Heart right ventricle (tissue), 16 donors: ENCODE data around the gene DGKQ. TPM values are rescaled to one million over a fixed set of nuclear protein-coding genes. Genes with fewer than 3 reads are reported as not detected.

ENCODE experiments used
- ATAC-seq, 8 donors: fragments of 200-7000 bp; cut with Tn5 transposase; one replicate each; pipeline ENCODE4 v1.9.1; 2020; ENCODE audit warnings: mild to moderate bottlenecking in 8 of 8, moderate library complexity in 8 of 8, moderate number of reproducible peaks in 1 of 8
- DNase-seq, 2 donors: peaks; one replicate each; pipeline ENCODE4 v3.0.0-alpha.2; 2020
- H3K27ac ChIP-seq, 10 donors: fragments of 200-600 bp; sonication (generic) in 2 of 10; one replicate each; pipeline versions ENCODE4 v1.5.0 to v1.8.0; 2020 to 2022; ENCODE audit warnings: mild to moderate bottlenecking in 3 of 10
- H3K27me3 ChIP-seq, 7 donors: fragments of 200-600 bp; one replicate each; pipeline ENCODE4 v1.8.0; 2021 to 2022; ENCODE audit warnings: mild to moderate bottlenecking in 2 of 7
- H3K36me3 ChIP-seq, 9 donors: fragments of 200-600 bp; sonication (generic) in 1 of 9; one replicate each; pipeline versions ENCODE4 v1.5.0 to v1.8.0; 2020 to 2022; ENCODE audit warnings: mild to moderate bottlenecking in 2 of 9
- H3K4me1 ChIP-seq, 9 donors: fragments of 200-600 bp; sonication (generic) in 1 of 9; one replicate each; pipeline versions ENCODE4 v1.5.0 to v1.8.0; 2020 to 2022; ENCODE audit warnings: mild to moderate bottlenecking in 4 of 9
- H3K4me3 ChIP-seq, 10 donors: fragments of 200-600 bp; sonication (generic) in 2 of 10; one replicate each; pipeline versions ENCODE4 v1.5.0 to v1.8.0; 2020 to 2022; ENCODE audit warnings: mild to moderate bottlenecking in 7 of 10, moderate library complexity in 2 of 10
- H3K9me3 ChIP-seq, 11 donors: fragments of 200-600 bp in 10 of 11; sonication (generic) in 2 of 11; one replicate each; pipeline versions ENCODE4 v1.5.0 to v1.8.0; 2013 to 2022; ENCODE audit warnings: mild to moderate bottlenecking in 2 of 11, control low read depth in 1 of 11, moderate library complexity in 1 of 11
- CTCF ChIP-seq, 9 donors: fragments of 200-600 bp; sonication (generic) in 2 of 9; IDR thresholded peaks; one replicate each; pipeline versions ENCODE4 v1.5.0 to v1.8.0; 2021 to 2022; ENCODE audit warnings: antibody characterized with exemption in 9 of 9, mild to moderate bottlenecking in 5 of 9, moderate library complexity in 1 of 9
- WGBS, 2 donors: extraction: QIAGEN DNeasy Blood & Tissue Kit; methylation state at CpG; one replicate each; pipeline ENCODE4 v1.1.7; 2013; ENCODE audit warnings: inconsistent platforms in 1 of 2; 5-methylcytosine and 5-hydroxymethylcytosine counted together
- intact Hi-C, 10 donors: fragments of 100-400 bp; cut with DNase I; formaldehyde crosslinking; loops; one replicate each; pipeline versions ENCODE4 v1.11.1 to v1.14.2; 2022
- polyA plus RNA-seq, 2 donors: library from polyadenylated mRNA; stranded (reverse); fragments of 200-250 nt; gene quantifications; one replicate each; pipeline ENCODE4 v1.2.3, GENCODE V29; 2013
- total RNA-seq, 10 donors: library from RNA; stranded (reverse); fragmentation: NEBNext Ultra II Directional in 3 of 10; extraction: Animal tissue kit (Norgen Biotek cat#: 25700) in 3 of 10; gene quantifications; one replicate each; pipeline versions ENCODE4 v1.2.1 to v1.2.4, GENCODE V29; 2021 to 2023
- donor health status: Arrhythmogenic right ventricular cardiomyopathy.
- donor health status: ischemic (EF 13 %, LVEDD 7.1; RV severe dilation, severe dysfunction).
- donor health status: healthy with polysubstance abuse.
- donor health status: DM: no; HTN: yes; CAD: no.
- donor health status: DM: no; HTN: no; CAD: no.
- donor health status: ischemic (EF 25% LVEDD 6.9; RV normal size, moderate dysfunction).
- donor health status: ischemic (EF 25% LVEDD 5.7; RV mildly dilated, moderate dysfunction).
- donor health status: healthy.
- donor health status: DM: yes; HTN: yes; CAD: no.
- donor health status: Ischemic cardiomyopathy.
- donor health status: ischemic (EF 35%, LVEDD 5.7; RV mildly dilated, moderate dysfunction).
- donor health status: nonischemic (EF 11% LVEDD 7.7; RV severe dilation, severe dysfunction).
- donor health status: DM: yes; HTN: yes; CAD: no.
- donor health status: PGD.
- donor health status: ischemic (EF 29% LVEDD 5.4; RV normal size, mild dysfunction).
- donor health status: nonischemic (EF 23%, LVEDD 6.1; RV moderate dilation, normal function).

The DGKQ gene
- total and polyA plus RNA-seq, 12 donors: 2.8 to 5.2 (median 3.8) TPM

- H3K4me1 ChIP-seq: no peaks in the 10 kb centered on the region
- no peak for TF ChIP-seq CTCF (IDR thresholded peaks at IDR 0.05)
- WGBS, 2 donors: 91 to 94% methylated on average over 33 of the region's 33 CpGs
- H3K27me3 ChIP-seq: no peaks in the 10 kb centered on the region
- DNase-seq (no peak), ATAC-seq (no peak)
- peaks cover 0 to 83% (median 14%) of the 10 kb centered on the region in 9 donors for H3K36me3 ChIP-seq
- no peaks in the 10 kb centered on the region for H3K9me3 ChIP-seq
- no peak overlapping the region for H3K27ac ChIP-seq
- intact Hi-C loops: loop anchor here in 1 of 10 donors (10.0 kb wide), 1 partner anchor 211 kb away; no protein-coding TSS in a partner anchor
- H3K4me3 ChIP-seq: no peak overlapping the region
These were observed 18.0 kb downstream of the DGKQ start for GRCh38 chr4:955161-955921.

- no peak for ATAC-seq
- Histone ChIP-seq H3K27ac (no peak overlapping the region), H3K36me3 (peaks cover 0 to 79% (median 14%) of the 10 kb centered on the region in 9 donors), H3K27me3 (no peaks in the 10 kb centered on the region), H3K4me1 (no peaks in the 10 kb centered on the region), H3K9me3 (no peaks in the 10 kb centered on the region), H3K4me3 (no peak overlapping the region)
- no peak for TF ChIP-seq CTCF (IDR thresholded peaks at IDR 0.05)
- 91% methylated on average over 17 of the region's 17 CpGs for WGBS, 2 donors
- no peak for DNase-seq
- intact Hi-C loops: loop anchor here in 1 of 10 donors (10.0 kb wide), 1 partner anchor 210 kb away; no protein-coding TSS in a partner anchor
These were observed 19.0 kb downstream of the DGKQ start for GRCh38 chr4:954211-955020.

GRCh38 chr4:953574-953915, 19.8 kb downstream of the DGKQ start:
- no peak for ATAC-seq
- intact Hi-C loops: loop anchor here in 1 of 10 donors (10.0 kb wide), 1 partner anchor 209 kb away; no protein-coding TSS in a partner anchor
- 97 to 98% methylated on average over 13 of the region's 13 CpGs for WGBS, 2 donors
- H3K4me3 ChIP-seq: no peak overlapping the region
- no peak overlapping the region for H3K27ac ChIP-seq
- peaks cover 0 to 72% (median 14%) of the 10 kb centered on the region in 9 donors for H3K36me3 ChIP-seq
- no peaks in the 10 kb centered on the region for H3K9me3 ChIP-seq
- TF ChIP-seq CTCF (IDR thresholded peaks at IDR 0.05): no peak
- no peak for DNase-seq
- H3K27me3 ChIP-seq: no peaks in the 10 kb centered on the region
- H3K4me1 ChIP-seq: peaks cover 0 to under 1% (median 0%) of the 10 kb centered on the region in 9 donors

GRCh38 chr4:952881-953573, 20.3 kb downstream of the DGKQ start:
- intact Hi-C loops: loop anchor here in 1 of 10 donors (10.0 kb wide), 1 partner anchor 208 kb away; no protein-coding TSS in a partner anchor
- peaks cover 0 to 66% (median 14%) of the 10 kb centered on the region in 9 donors for H3K36me3 ChIP-seq
- H3K27me3 ChIP-seq: no peaks in the 10 kb centered on the region
- no peak overlapping the region for H3K27ac ChIP-seq
- H3K9me3 ChIP-seq: no peaks in the 10 kb centered on the region
- TF ChIP-seq CTCF (IDR thresholded peaks at IDR 0.05): no peak
- WGBS, 2 donors: 96 to 97% methylated on average over 27 to 28 of the region's 28 CpGs
- DNase-seq: no peak
- ATAC-seq: no peak
- H3K4me3 ChIP-seq: no peak overlapping the region
- H3K4me1 ChIP-seq: peaks cover 0 to 5% (median 0%) of the 10 kb centered on the region in 9 donors
